Ovary (tissue), 10 donors: ENCODE results near the gene CDKL1. TPM values are rescaled to one million over a fixed set of nuclear protein-coding genes. Genes with fewer than 3 reads are reported as not detected.

ENCODE experiments used
- DNase-seq, 5 donors: peaks; one replicate each; pipeline ENCODE4 v3.0.0-alpha.2; 2019 to 2020
- H3K27ac ChIP-seq, 2 donors: fragments of 200-600 bp; one replicate each; pipeline versions ENCODE4 v1.5.1 to v1.8.0; 2019 to 2022
- H3K27me3 ChIP-seq: fragments of 200-600 bp; one replicate; pipeline ENCODE4 v1.8.0; 2022
- H3K36me3 ChIP-seq: fragments of 200-600 bp; sonication (generic); one replicate; pipeline ENCODE4 v1.5.1; 2019
- H3K4me1 ChIP-seq: one replicate; pipeline ENCODE4 v1.8.1; 2013; ENCODE audit warnings: mild to moderate bottlenecking, moderate library complexity; ENCODE audit not compliant: insufficient read depth
- H3K4me3 ChIP-seq: fragments of 200-600 bp; sonication (generic); one replicate; pipeline ENCODE4 v1.5.1; 2017
- H3K9me3 ChIP-seq, 2 donors: fragments of 200-600 bp in 1 of 2; sonication (generic) in 1 of 2; one replicate each; pipeline versions ENCODE4 v1.5.1 to v1.8.1; 2013 to 2019; ENCODE audit warnings: mild to moderate bottlenecking in 1 of 2, moderate library complexity in 1 of 2
- CTCF ChIP-seq, 3 donors: fragments of 450-650 bp in 2 of 3; fragments of 200-600 bp in 1 of 3; IDR thresholded peaks; one replicate each; pipeline versions ENCODE4 v1.5.1 to v1.8.0; 2016 to 2022; ENCODE audit warnings: antibody characterized with exemption in 3 of 3, mild to moderate bottlenecking in 1 of 3
- EP300 ChIP-seq: sonication (generic); formaldehyde crosslinking; IDR thresholded peaks from one replicate; pipeline ENCODE4 v1.6.1; 2017; ENCODE audit warnings: antibody characterized with exemption
- POLR2A ChIP-seq: fragments of 450-650 bp; IDR thresholded peaks from one replicate; pipeline ENCODE4 v1.6.1; 2017; ENCODE audit warnings: antibody characterized with exemption, mild to moderate bottlenecking, moderate library complexity
- WGBS, 3 donors: extraction: QIAGEN DNeasy Blood & Tissue Kit in 1 of 3; methylation state at CpG; one replicate each; pipeline versions ENCODE4 v1.1.5 to v1.1.7; 2013 to 2017; 5-methylcytosine and 5-hydroxymethylcytosine counted together
- intact Hi-C, 4 donors: fragments of 100-400 bp; cut with DNase I; formaldehyde crosslinking; loops; one replicate each; pipeline versions ENCODE4 v1.11.0 to v1.15.1; 2022 to 2023
- long read RNA-seq, 3 donors: library from polyadenylated mRNA in 2 of 3; unstranded in 2 of 3; transcript quantifications; one replicate each; pipeline ENCODE4 v2.0.0 and lab custom pipeline, GENCODE V29; 2021 to 2026
- polyA plus RNA-seq, 2 donors: library from polyadenylated mRNA; stranded (reverse); fragments of 200-250 nt in 1 of 2; fragments of 350-450 nt in 1 of 2; fragmentation: Illumina TruSeq in 1 of 2; extraction: RNeasy Lipid Tissue Mini Kit (QIAGEN cat#74804) in 1 of 2; gene quantifications; one replicate each; pipeline ENCODE4 v1.2.3, GENCODE V29; 2013 to 2014
- total RNA-seq, 7 donors: library from RNA; depleted of rRNA in 2 of 7; stranded (reverse); fragments of >200 nt in 2 of 7; fragmentation: NEBNext Ultra II Directional in 3 of 7; extraction: Animal tissue kit (Norgen Biotek cat#: 25700) in 3 of 7; gene quantifications; one replicate each; pipeline versions ENCODE4 v1.1.0 to v1.2.4, GENCODE V29; 2016 to 2023
- donor health status: DM: no; HTN: no; CAD: no; lungs with moderate emphysema.
- donor health status: DM: no; HTN: no; CAD: no.
- donor health status: Bipolar disorder and iron deficiency.
- donor health status: DM: yes; HTN: yes; CAD: no.
- donor health status: DM: no; HTN: no; CAD: no.
- donor health status: DM: yes; HTN: yes; CAD: no.

The CDKL1 gene
- total RNA-seq (10 to 100 TPM; 17.6 to 69.3 (median 34.1) TPM), polyA plus RNA-seq (10 to 100 TPM; 11.9 to 18.5 TPM)
- long read RNA-seq, donor 1, partial matches to known transcripts = 5 of 39 reads
- long read RNA-seq, donor 1, other reads (novel, unspliced or antisense) = 32 of 39 reads
- long read RNA-seq, donor 2, partial matches to known transcripts = 0 of 1 reads
- long read RNA-seq, donor 2, other reads (novel, unspliced or antisense) = 0 of 1 reads
- long read RNA-seq, donor 3, partial matches to known transcripts = 0 of 12 reads
- long read RNA-seq, donor 3, other reads (novel, unspliced or antisense) = 12 of 12 reads

GRCh38 chr14:50396631-50397389 lies at the start of gene CDKL1:
Gene CDKL1, minus strand, starts transcription at chr14:50396881. Its CDS starts 1,013 bp downstream, at chr14:50395868.
- WGBS, 3 donors = 0 to 1% (median 1%) methylated on average over 42 to 77 of the region's 77 CpGs
- H3K9me3 ChIP-seq = no peaks in the 10 kb centered on the region
- intact Hi-C loops = loop anchor here in 3 of 4 donors (10.0 kb wide), 3 partner anchors 52 to 138 kb away; partner anchors contain the start of gene MAP4K5 (in 1 of the 3)
- peak within 1 kb of the TSS; percentile 55 for H3K4me3 ChIP-seq
- H3K4me1 ChIP-seq = peaks cover 20% of the 10 kb centered on the region
- H3K27ac ChIP-seq = peak within 1 kb of the TSS; percentile 57 to 90
- H3K36me3 ChIP-seq = no peaks in the 10 kb centered on the region
- no peaks in the 10 kb centered on the region for H3K27me3 ChIP-seq
- peak; percentile 61 to 83 (median 76) for DNase-seq
- peak; percentile 48 for TF ChIP-seq POLR2A
- no peak for TF ChIP-seq CTCF (IDR thresholded peaks at IDR 0.05)

DNA sequence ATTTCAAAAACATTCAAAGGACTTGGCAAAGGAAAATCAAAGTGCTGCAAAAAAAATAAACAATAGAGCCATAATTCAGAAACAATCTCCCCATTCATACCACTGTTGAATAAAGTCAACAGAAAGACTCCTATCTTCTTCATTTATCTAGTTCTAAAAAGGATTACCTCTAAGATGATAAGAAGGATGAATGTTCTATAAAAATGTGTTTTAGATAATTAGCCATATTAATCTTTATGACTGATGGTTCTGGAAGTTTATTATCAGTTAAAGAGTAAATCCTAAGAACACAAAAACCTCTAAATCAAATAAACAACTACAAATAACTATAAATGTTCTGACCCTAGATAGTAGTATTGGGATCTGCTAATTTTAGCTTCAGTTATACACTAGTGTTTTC lies 37.8 kb upstream of the CDKL1 start:
- intact Hi-C loops = no loop called here
- Histone ChIP-seq H3K27me3 (no peaks in the 10 kb centered on the region), H3K4me1 (no peaks in the 10 kb centered on the region), H3K4me3 (no peak overlapping the region), H3K9me3 (no peaks in the 10 kb centered on the region), H3K36me3 (no peaks in the 10 kb centered on the region), H3K27ac (no peak overlapping the region)
- no peak for TF ChIP-seq EP300
- TF ChIP-seq CTCF (IDR thresholded peaks at IDR 0.05) = no peak
- no peak for TF ChIP-seq POLR2A
- DNase-seq = no peak

GRCh38 chr14:50432131-50432530 lies 35.5 kb upstream of the CDKL1 start:
- H3K27me3 ChIP-seq = no peaks in the 10 kb centered on the region
- no peak overlapping the region for H3K27ac ChIP-seq
- no peaks in the 10 kb centered on the region for H3K4me1 ChIP-seq
- H3K36me3 ChIP-seq = no peaks in the 10 kb centered on the region
- no peak for TF ChIP-seq CTCF (IDR thresholded peaks at IDR 0.05)
- TF ChIP-seq POLR2A = no peak
- TF ChIP-seq EP300 = no peak
- no peaks in the 10 kb centered on the region for H3K9me3 ChIP-seq
- no peak overlapping the region for H3K4me3 ChIP-seq
- intact Hi-C loops = no loop called here
- no peak for DNase-seq
- WGBS, 3 donors = 96 to 100% (median 97%) methylated on average over 1 of the region's 1 CpG

DNA sequence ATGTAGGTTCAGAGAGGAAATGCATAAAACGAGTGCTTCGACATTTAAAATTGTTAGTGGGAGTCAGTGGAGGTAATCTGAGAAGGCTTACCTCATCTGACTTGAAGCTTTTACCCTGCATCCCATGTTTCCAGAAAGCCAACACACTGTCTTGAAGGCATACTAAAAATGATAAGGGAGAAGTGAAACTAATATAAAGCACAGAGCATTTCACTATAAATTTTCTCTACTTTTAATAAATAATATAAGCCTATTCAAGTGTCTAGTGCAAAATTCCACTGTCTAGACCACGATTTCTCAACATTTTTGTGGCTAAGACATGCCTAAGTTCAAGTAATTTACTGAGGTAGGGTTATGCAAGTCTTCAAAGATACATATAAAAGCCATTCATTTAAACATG lies 29.1 kb upstream of the CDKL1 start:
- Histone ChIP-seq H3K36me3 (no peaks in the 10 kb centered on the region), H3K27me3 (no peaks in the 10 kb centered on the region), H3K4me1 (no peaks in the 10 kb centered on the region), H3K27ac (no peak overlapping the region), H3K4me3 (no peak overlapping the region), H3K9me3 (no peaks in the 10 kb centered on the region)
- intact Hi-C loops = no loop called here
- WGBS, 3 donors = 35 to 46% (median 36%) methylated on average over 3 of the region's 3 CpGs
- TF ChIP-seq CTCF (IDR thresholded peaks at IDR 0.05) (no peak), POLR2A (no peak), EP300 (no peak)
- no peak for DNase-seq
